ENCODE data around the gene ZNF408.
"Not testable (repeated sequence)": the region's sequence is repeated elsewhere in the genome, so short reads cannot be mapped to it uniquely, and the experiment has no call there.

Gene ZNF408

GRCh38 chr11:46697723-46698122 lies 3.1 kb upstream of the ZNF408 start:
- no peak for DNase-seq (ENCODE audit: low spot score)

GRCh38 chr11:46698597-46698996 lies 2.2 kb upstream of the ZNF408 start:
- no peak for DNase-seq (ENCODE audit: low spot score)

GRCh38 chr11:46701078-46701654 lies 335 bp downstream of the ZNF408 start:
- DNase-seq (ENCODE audit: low spot score), result no peak

- DNase-seq (ENCODE audit: low spot score), result no peak
These were observed 4.3 kb downstream of the ZNF408 start for GRCh38 chr11:46705070-46705688.

- DNase-seq (ENCODE audit: low spot score), result no peak
These were observed 6.1 kb downstream of the ZNF408 start for GRCh38 chr11:46706886-46707285.

GRCh38 chr11:46709351-46709750 lies 8.5 kb downstream of the ZNF408 start:
- not testable (repeated sequence) for DNase-seq (ENCODE audit: low spot score)

GRCh38 chr11:46710821-46711269 lies 10.0 kb downstream of the ZNF408 start:
- DNase-seq (ENCODE audit: low spot score), result no peak

- DNase-seq (ENCODE audit: low spot score), result no peak
These were observed 10.5 kb downstream of the ZNF408 start for GRCh38 chr11:46711303-46711702.

- DNase-seq (ENCODE audit: low spot score), result no peak
These were observed 12.2 kb downstream of the ZNF408 start for GRCh38 chr11:46712874-46713576.

GRCh38 chr11:46717825-46718154 lies 17.0 kb downstream of the ZNF408 start:
- DNase-seq (ENCODE audit: low spot score), result not testable (repeated sequence)

GRCh38 chr11:46718155-46719019 lies 17.6 kb downstream of the ZNF408 start:
- no peak for DNase-seq (ENCODE audit: low spot score)

GRCh38 chr11:46719048-46719542 lies 18.3 kb downstream of the ZNF408 start, which contains the start of gene F2:
F2 (plus strand) TSS chr11:46719213; CDS start chr11:46719236, 23 bp downstream.
- DNase-seq (ENCODE audit: low spot score), result no peak

- no peak for DNase-seq (ENCODE audit: low spot score)
These were observed 18.9 kb downstream of the ZNF408 start for GRCh38 chr11:46719543-46720218.

GRCh38 chr11:46721286-46721685 lies 20.5 kb downstream of the ZNF408 start:
- no peak for DNase-seq (ENCODE audit: low spot score)

GRCh38 chr11:46722566-46723358 lies 21.9 kb downstream of the ZNF408 start:
- DNase-seq (ENCODE audit: low spot score), result no peak

GRCh38 chr11:46723359-46723680 lies 22.5 kb downstream of the ZNF408 start:
- DNase-seq (ENCODE audit: low spot score), result no peak

- DNase-seq (ENCODE audit: low spot score), result no peak
These were observed 23.3 kb downstream of the ZNF408 start for GRCh38 chr11:46724088-46724487.

GRCh38 chr11:46725338-46726205 lies 24.7 kb downstream of the ZNF408 start:
- no peak for DNase-seq (ENCODE audit: low spot score)

- no peak for DNase-seq (ENCODE audit: low spot score)
These were observed 25.5 kb downstream of the ZNF408 start for GRCh38 chr11:46726206-46726862.

Data from pons (tissue), 1 donor.